Activated T-helper 1 cell treated with Interleukin-2 at 50 U/mL for 16 hours (primary cell): ENCODE results near the gene ATP13A5.

Experiments
- DNase-seq: peaks from one replicate; pipeline ENCODE4 v3.0.0-alpha.2; 2020; ENCODE audit warnings: low read depth

Gene ATP13A5

GRCh38 chr3:193253986-193254660, 124.4 kb downstream of the ATP13A5 start:
- DNase-seq, result no peak

DNA sequence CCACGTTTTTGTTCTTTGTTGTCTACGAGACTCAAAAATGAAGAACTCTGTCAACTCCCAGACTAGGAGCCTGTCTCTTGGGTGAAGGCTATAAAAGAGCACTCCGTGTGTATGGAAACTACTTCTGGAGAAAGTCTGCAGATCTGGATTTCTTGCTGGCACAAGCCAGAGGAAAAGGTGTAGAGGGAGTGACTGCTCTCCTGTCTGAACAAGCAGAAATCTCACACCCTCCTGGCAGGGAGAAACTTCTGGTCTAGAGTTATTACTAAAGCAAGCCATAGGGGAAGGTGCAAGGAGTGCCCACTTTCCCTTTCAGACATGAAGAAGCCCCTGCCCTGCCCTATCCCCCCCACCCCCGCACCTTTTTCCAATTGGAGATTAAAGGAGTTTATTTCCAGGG, 128.1 kb downstream of the ATP13A5 start:
- DNase-seq, result no peak

DNA sequence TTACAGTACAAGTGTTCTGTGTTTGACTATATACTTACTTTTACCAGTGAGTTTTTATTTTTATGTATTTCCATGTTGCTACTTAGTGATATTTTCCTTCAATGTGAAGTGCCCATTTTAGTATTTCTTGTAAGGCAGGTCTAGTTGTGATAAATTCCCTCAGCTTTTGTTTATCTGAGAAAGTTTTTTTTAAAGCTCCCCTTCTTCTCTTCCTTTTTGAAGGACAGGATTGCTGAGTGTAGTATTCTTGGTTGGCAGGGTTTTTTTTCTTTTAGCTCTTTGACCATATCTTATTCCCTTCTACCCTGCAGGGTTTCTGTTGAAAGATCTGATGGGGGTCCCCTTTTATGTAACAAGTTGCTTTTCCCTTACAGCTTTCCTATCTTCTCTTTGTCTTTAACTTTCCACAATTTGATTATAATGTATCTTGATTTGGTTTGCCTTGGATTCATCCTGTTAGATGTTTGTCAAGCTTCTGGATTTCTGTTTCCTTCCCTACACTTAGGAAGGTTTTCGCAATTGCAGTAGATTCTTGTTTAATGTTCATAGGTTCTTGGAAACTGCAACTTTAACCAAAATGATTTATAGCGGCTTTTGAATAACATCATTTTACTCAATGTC, 129.6 kb downstream of the ATP13A5 start:
- no peak for DNase-seq

GRCh38 chr3:193243571-193243970, 135.0 kb downstream of the ATP13A5 start:
- no peak for DNase-seq

DNA sequence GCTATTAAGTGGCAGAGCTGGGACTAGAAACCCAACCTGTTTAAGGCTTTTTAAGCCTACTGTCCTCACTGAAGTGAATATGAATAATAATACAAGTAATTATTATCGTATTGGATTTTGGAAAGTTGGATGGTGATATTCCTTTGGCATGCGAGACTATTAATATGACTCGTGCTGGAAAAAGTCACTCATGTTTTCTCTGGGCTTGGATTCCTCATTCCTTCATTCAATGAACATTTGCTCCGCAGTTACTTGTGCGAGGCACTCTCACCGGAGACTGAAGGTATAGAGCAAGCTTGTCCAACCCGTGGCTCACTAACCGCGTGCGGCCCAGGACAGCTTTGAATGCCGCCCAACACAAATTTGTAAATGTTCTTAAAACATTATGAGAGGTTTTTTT, 136.8 kb downstream of the ATP13A5 start:
- no peak for DNase-seq

- no peak for DNase-seq
These were observed 137.5 kb downstream of the ATP13A5 start, which contains the start of gene PLAAT1 for GRCh38 chr3:193240850-193241706. Gene PLAAT1 (plus strand): TSS chr3:193241222. CDS start chr3:193255651, 14,429 bp downstream.

GRCh38 chr3:193240436-193240849, 138.1 kb downstream of the ATP13A5 start:
- DNase-seq, result no peak

DNA sequence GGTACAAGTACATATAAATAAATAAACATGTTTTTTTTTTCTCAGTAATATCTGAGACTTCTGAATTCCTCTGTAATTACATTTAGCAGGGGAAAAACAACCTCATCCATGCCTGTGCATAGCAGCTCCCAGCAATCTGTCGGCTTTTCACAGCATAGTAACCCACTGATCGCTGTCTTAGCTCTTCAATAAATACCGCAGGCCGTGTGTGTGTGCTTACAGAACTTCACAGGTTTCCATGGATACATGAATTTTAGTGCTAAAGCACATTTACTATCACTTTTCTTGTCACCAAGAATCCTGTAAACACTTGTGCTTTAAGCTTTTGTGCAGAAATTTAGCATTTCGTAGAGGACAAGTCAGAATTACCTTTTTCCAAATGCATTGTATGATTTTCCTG, 141.5 kb downstream of the ATP13A5 start:
- DNase-seq, result no peak

DNA sequence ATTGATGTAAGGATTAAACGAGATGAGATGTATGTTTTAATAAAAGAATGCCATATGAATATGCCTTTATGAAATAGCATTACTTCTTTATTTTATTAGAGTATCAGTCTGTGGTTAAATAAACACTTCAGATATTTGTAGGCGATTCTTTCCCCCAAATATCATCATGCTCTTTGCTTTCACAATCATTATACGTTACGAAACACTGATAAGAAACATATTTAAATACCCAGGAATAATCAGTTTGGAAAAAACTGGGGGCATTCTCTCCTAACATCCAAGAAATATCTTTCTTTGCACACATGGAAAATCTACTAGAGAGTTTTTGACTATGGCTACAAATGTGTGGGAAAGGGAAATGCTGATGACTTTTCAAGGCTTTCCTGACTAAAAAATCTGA, 142.0 kb downstream of the ATP13A5 start:
- DNase-seq, result no peak

DNA sequence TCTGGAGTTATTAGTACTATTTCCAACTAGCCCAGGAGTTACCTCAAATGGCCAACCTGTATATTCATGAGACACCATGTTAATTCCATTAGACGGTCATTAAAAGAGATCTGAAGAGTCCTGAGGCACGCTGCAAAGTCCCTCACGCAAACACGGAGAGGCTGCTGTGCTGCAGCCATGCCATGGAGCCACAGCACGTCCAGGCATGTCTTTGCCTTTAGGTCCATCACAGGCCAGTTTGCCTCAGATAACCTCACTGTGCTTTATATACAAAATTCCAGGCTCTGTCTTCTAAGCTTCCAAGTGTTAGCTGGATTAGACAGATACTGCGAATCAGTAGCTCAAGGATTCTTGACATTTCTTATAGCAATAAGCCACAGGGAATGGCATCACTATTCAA, 147.4 kb downstream of the ATP13A5 start:
- DNase-seq, result no peak

- no peak for DNase-seq
These were observed 147.9 kb downstream of the ATP13A5 start for GRCh38 chr3:193230610-193231009.

DNA sequence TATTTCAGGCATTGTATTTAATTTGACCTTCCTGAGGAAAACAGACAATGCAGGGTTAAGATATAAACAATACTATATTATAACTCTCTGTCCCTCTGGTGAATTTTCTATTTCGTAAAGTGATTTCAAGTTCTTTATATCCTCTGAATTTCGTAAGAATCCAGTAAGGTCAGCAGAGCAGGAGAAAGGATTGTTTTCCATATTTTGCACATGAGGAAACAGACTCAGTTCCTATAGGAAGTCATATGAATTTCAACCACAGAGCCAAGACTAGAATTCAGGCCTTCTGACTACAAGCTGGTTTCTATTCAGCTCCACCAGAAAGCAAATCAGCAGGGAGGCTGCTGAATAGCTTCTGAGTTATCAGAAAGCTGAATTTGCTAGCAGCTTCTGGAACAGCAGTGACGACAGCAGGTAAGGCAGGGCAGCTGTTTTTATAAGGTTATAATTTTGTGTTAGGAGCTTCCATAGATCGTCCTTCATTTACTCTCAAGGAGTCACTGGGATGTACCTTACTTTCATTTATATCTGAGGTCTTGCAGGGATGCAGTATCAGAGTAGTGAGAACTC, 148.6 kb downstream of the ATP13A5 start:
- no peak for DNase-seq

DNA sequence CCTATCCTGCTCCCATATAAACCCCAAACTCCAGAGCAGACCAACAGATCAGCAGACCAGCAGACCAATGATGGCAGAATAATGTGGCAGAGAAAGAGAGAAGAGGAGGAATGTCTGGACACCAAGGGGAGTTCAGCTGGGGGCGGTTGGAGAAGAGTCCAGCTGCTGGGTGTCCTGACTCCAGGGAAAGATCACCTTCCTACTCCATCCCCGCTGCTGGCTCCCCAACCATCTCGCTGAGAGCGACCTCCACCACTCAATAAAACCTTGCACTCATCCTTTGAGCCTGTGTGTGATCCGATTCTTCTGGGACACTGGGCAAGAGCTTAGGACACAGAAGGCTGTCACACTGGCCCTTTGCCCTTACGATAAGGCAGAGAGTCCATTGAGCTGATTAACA, 150.3 kb downstream of the ATP13A5 start:
- no peak for DNase-seq

- DNase-seq, result no peak
These were observed 153.0 kb downstream of the ATP13A5 start for GRCh38 chr3:193225302-193226125.
